Stimulated activated naive CD4-positive, alpha-beta T cell treated with Interleukin-2 at 50 U/mL for 16 hours (primary cell): ENCODE measurements around the gene NAALADL2.
"Not testable (repeated sequence)": the region's sequence is repeated elsewhere in the genome, so short reads cannot be mapped to it uniquely, and the experiment has no call there.

Experiments used
- DNase-seq: peaks from one replicate; lab custom pipeline; 2025; lab: John Stamatoyannopoulos, UW

The NAALADL2 gene

DNA sequence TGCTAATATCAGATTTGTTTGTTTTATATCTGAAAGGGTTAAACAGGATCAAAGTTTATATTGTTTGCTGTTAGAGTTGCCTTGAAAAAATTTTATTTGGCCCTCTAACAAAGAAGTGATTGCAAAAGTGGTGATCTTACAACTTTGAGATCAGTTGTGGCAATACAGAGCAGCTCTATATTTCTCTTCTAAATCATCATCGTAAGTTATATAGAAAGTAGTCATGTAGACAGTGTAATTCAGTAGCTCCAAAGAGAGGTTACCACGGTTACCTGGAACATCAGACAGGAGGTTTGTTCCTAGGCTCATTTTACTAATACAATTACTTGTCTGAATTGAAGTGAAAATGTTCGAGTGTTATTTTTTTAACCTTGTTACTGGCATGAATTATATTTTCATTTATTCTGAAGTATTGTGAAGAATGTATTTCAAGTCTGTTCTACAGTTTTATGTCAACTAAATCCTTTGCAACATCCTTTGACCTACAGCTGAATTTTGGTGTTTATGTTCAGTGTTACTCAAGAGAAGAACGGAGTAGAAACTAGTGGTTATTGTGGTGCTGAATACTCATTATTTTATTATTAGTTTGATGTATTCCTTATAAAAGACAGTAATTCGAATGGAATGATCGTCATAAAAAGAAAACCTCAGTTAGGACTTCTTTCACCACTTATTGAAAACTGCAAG lies 214.2 kb downstream of the NAALADL2 start:
- no peak for DNase-seq

DNA sequence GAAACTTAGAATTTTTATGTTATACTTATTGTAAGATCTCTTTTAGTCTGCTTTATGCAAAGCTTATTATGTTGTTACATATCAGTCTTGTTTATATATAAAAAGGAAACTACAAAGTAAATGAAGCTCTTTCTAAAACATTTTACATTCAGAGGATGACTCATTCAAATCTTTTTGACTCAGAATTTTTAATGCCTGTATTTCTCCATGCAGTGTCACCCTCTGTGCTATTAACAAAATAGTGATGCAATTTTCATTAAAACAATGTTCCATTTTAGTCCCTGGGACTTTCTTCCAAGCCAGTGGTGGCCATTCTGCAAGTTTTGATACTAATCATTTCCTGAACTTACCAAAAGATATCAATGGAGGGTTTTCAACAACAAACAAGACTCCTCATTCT lies 216.1 kb downstream of the NAALADL2 start:
- no peak for DNase-seq

DNA sequence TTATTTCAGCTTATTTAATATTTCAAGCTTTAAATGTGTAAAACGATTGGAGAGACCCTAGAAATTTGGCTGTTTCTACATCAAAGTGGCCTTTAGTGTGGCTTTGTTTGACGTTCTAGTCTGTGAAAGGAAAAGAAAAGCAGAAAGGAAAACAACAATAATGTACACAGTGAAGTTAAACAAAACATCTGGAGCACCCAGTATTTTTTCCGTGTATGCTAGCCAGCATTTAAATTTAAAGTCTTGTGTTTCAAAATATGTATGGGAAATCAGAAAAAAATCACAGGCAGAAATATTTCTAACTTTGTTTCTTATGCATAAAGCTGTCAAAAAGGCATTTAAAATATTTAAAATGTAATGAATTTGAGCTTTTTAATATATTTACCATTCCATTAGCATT lies 218.1 kb downstream of the NAALADL2 start:
- DNase-seq = no peak

DNA sequence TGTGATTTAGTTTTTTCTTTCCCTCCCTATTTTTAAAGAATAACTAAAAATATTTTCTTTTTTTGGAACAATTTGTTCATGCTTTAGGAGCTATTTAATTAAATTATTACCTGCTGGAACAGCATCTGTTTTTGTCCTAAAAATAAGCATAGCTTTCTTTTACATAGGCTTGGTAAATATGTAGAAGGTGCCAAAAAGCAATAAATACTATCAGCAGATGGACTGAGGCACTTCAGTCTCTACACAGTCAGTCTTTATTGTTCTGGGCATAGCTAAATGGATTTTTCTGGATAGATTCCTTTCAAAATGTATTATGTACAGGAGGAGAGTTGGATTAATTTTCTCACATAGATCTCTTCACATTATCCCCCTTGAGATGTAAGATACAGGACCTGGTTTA lies 223.5 kb downstream of the NAALADL2 start:
- DNase-seq = no peak

DNA sequence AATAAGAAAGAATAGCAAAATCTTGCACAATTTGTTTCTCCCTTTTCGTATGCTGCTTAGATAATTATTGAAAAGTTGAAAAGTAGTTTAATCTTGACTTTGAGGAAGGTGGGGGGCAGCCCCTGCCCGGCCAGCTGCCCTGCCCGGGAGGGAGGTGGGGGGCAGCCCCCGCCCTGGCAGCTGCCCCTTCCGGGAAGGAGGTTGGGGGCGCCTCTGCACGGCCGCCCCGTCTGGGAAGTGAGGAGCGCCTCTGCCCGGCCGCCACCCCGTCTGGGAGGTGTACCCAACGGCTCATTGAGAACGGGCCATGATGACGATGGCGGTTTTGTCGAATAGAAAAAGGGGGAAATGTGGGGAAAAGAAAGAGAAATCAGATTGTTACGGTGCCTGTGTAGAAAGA lies 228.0 kb downstream of the NAALADL2 start:
- DNase-seq = not testable (repeated sequence)

DNA sequence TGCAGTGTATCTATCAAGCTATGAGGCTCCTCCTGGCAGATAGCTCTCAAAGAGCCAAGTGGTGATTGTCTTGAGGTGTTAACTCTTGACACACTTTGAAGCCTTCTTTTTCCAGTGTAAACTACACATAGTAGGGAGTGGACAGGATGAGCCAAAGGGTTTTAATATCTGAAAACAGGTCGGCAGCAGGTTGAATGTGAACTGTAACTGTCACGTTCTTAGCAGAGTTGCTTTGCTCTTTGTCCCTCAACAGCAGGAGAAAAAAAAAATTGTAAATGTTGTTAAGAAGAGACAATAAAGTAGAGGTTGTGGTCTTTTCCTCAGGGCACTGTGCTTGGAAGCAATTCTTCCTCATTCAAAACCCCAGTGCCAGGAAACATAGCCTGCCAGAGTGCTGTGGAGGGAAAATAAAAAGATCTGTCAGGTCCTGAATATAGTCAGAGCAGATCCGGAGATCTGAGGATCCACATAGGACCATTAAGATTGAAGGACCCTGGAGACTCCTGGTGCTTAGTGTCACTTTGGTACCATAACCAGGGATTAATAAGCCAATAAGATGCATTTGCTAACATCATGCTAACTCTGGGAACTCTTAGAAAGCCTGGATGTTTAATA lies 229.7 kb downstream of the NAALADL2 start:
- DNase-seq = no peak

DNA sequence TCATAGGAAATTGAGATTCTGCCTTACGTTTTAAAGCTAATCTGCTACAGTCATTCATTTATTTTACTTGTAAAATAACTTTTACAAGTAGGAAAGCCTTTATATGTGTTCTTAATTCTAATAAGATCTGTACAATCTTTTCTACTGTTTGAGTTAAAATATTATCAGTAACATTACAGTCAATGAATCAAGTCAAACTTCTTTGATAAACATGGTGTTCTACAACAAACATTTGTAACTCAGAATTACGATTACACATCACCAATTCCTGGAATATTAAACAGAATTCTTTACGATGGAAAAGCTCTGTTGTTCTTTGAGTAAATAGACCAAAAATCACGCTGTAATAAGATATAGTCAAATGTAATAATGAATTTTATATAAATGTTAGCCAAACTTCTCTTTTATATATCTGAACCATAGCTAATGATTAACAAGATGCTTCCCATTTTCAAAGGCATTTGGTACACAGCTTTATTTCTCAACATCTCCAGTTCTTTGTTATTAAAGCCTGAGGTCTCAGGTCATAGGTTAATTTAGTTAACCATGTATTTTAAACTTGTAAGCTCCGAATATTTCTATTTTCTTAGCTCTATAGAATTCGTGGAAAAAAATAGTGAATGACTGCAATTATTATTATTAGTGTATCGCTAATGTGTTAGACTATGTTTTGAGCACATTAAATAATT lies 232.4 kb downstream of the NAALADL2 start:
- no peak for DNase-seq

DNA sequence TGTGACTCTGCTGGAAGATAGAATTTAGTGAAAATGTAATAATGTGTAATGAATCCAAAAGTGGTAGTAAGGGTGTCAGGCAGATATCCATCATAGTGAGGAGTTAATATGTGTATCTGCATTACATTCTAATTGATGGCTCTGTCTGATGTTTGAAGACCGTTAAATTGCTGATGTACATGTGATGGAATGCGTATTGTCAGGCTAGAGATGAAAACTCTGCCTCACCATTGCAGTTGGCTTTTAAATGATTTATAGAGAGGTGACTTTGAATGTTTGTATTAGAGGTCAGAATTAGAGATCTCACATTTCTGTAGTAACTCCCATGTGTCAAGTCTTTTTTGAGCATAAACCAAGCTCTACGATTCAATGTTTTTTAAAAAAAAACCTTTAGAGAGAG lies 234.6 kb downstream of the NAALADL2 start:
- no peak for DNase-seq

DNA sequence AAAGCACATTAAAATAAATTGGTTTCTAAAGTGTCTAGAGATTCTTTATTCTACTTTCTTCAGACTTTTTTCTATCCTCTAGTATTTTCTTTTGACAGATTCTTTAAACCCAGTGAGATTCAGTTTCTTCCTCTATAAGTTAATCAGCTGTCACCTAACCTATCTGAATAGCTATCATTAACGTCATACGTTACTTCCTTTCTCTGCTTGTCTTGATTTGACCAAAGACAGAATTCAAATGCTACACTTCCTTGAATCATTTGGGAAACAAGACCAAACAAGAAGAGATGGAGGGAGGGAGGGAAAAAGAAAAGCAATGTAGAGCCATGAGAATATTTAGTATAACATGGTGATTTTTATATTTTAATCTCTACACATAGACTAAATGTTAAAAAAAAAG lies 235.2 kb downstream of the NAALADL2 start:
- no peak for DNase-seq

DNA sequence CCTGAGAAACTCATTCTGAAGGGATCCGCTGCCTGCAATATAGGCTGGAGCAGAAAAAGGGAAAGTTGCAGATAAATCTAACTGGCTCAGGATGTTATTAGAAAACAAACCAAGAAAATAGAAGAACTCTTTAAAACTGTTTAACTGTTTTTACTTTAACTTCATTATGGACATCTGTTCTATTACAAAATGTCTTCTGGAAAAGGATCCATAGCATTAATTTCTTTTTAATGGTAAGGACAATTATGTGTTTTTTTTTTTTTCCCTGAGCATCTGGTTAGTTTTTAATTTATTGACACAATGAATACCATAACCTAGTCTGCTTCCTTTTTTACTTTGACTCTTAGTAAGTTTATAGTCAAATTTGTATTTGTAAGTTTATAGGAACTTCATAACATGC lies 239.5 kb downstream of the NAALADL2 start:
- no peak for DNase-seq

DNA sequence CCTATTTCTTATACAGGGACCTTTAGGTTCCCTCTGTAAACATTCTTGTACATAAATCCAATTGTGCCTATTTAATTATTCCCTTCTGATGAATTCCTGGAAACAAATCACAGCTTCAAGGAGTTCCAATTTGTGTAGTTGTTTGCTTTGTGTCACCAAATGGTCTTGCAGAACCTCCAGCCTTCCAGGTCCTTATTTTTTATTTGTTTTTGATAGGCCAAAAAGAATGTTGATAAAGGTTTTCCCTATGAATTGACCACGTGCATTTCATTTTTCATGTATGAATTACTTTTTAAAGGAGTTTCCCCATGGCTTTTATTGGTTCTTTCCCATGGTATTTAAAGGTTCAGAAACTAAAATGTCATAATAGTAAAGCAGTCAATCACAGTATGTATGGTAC lies 243.0 kb downstream of the NAALADL2 start:
- DNase-seq = no peak

DNA sequence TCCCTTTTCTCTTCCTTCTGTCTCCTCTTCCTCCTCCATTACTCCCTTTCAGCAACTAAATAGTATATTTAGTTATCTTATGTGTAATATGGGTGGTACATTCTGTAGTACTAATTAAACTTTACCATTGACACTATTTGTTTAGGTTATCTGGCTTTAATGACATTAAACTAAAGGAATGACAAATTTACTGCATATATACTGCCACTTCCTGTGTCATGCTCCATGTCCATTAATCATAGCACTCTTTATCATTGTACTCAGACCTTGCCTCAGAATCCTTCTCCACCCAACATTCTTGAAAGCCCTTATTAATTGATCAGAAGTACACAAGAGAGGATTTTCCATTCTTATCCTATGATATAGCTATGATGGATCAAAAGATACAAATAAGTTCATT lies 244.2 kb downstream of the NAALADL2 start:
- DNase-seq = no peak

DNA sequence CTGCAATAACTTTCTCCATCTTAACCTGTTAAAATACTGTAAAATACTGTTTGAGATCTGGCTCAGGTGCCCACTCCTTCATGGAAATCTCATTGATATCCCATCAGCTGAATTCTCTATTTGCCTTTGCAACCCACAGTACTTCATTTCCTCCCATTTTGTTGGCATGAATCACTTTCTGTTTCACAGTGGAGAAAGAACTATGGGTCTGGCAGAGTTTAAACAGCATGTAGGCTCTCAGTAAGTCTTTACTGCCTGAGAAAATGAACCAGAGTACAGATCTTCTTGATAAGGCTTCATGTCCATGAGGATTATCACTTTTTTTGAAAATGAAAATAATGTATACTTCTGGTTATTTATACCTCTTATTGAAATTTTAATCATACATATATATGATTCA lies 245.9 kb downstream of the NAALADL2 start:
- DNase-seq = no peak

DNA sequence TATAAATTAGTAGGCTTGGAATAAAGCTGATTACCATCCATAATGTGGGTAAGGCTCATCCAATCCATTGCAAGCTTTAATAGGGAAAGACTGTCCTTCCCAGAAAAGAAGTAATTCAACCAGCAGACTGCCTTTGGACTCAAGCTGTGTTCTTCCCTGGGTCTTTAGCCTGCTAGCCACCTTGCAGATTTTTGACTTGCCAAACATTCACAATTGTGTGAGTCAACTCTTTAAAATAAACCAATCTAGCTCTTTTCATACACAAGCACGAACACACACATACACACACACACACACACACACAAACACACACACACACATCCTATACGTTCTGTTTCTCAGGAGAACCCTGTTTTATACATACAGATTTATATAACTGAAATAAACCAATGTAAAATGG lies 248.1 kb downstream of the NAALADL2 start:
- no peak for DNase-seq

DNA sequence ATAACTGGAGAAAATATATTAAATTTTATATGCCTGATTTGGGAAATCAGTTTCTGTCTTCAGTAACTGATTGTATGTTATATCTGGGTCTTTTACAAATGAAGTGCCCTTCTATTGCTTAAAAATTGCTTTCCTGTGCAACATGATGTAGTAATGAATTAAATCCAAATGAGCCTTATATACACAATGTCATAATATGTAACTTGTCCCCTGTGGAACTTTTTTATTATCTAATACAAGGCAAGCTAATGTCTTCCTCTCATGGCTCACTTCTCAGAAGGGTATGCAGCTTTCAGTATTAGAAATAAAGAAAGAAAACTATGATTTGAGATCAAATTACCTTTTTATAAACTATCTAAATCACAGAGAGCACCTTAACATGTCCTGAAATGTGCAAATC lies 248.9 kb downstream of the NAALADL2 start:
- DNase-seq = no peak

DNA sequence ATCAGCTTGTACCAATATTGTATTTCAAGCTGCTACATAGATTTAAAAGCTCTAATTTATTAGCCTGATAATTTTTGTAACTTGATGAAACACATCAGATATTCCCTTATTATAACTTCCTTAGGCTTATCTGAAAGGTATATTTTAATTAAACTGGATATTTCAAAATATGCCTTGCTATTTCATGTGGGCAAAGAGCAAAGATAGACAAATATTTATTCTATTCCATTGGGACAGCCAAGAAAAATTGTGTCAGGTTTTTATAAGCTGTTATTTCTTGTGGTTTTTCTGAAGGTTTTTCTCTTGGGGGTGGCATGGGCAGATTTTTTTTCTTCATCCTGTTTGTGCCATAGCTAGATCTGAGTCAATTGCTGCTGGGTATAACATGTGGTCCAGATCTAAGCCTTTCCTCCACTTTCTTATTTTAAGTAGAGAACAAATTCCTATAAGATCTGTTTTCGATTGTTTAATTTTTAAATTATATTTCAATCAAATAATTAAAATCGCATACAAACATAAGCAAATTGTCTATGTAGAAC lies 249.5 kb downstream of the NAALADL2 start:
- DNase-seq = no peak

DNA sequence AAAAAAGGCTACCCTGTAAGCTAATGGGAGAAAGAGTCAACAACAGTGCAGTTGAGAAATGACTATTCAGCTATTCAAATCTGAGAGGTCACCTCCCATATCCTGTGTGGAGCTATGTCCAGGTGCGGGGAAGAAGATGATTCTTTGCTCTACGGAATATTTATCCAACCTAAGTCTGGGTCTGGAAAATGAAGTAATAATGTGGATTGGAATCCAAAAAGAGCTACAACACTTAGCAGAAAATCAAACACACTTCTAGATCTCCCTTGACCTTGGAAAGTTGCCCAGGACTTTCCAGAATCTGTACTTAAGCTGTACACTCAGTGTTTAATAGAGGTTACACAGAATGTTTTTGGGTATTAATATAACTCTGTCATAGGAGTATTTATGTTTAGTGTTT lies 251.9 kb downstream of the NAALADL2 start:
- DNase-seq = no peak

DNA sequence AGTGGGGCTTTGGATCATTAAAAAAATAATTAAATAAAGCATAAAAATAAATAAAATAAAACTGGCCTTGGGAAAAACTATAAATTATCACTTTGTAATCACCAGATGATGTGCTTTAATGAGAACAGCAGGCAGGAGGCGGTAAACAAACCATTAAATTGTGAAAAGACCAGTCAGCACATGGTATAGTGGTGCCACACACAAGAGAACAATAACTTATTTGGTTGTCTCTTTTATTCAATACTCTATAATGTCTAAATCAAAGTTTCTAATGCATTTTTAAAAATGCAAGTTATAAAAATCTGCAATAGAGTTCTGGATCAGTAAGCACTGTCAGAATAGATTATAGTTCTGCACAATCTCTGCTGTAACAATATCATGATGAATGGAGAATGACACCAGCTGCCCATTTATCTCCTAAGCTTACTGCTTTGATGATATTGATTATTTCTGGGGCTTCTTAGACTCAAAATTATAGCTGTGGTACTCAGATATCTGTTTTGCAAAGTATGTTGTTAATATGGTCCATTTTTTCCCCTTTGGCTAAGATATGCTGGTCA lies 259.3 kb downstream of the NAALADL2 start:
- no peak for DNase-seq

DNA sequence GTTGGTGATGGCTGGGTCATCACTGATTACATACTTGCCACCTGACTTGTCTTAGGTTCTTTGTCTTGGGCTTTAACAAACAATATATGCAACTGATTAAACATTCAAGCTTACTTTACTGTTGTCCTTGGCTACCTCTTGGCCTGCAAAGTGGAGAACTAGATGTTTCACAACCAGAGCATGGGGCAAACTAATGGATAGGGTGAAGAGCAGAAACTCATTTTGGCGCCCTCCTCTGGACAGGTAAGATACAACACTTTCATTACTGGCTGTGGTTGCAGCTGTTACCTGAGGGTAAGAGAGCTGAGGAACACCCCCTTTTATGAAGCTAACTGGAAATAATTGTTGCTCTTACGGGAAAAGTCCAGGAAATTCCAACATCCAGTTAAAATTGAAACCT lies 262.1 kb downstream of the NAALADL2 start:
- no peak for DNase-seq

DNA sequence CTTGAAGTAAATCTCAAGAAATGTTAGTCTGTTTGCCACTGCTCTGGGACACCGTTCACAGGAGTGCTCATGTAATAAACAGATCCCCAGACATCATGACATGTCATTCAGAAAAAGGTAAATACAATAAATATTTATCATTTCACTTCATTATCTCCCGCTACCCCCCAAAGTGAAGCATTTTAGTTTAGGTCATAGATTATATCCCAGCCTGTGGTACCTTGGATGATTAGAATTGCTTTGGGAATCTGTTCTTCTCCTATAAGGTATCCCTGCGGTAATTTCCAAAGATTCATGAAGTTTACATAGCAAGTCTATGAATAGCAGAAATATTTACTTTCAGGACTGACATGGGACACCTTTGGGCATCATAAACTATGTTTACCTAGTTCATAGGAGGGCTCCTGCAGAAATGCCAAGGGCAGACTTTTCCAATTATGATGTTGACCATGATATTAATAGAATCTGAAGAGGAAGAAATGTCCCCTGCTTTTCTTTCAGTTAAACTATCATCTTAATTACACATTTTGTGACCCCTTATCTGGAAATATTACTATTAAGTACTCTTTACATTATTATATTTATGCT lies 268.0 kb downstream of the NAALADL2 start:
- no peak for DNase-seq

DNA sequence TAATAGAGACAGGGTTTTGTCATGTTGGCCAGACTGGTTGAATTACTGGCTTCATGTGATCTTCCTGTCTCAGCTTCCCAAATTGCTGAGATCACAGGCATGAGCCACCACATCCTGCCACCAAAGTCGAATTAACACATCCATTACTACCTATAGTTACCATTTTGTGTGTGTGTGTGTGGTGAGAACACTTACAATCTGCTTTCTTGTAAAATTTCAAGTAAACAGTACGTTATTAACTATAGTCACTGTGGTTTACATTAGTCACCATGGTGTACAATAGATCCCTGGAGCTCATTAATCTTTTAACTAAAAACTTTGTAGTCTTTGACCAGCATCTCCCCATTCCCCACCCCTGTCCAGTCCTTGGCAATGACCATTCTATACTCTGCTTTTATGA lies 270.0 kb downstream of the NAALADL2 start:
- no peak for DNase-seq

DNA sequence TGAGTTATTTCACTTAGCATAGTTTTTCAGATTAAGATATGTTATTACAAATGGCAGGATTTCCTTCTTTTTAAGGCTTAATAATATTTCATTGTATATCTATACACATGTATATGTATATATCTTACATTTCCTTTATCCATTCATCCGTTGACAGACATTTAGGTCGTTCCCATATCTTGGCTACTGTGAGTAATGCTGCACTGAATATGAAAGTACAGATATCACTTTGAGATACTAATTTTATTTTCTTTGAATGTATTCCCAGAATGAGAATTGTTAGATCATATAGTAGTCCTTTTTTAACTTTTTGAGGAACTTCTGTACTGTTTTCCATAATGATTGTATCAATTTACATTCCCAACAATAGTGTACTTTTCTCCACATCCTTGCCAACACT lies 270.4 kb downstream of the NAALADL2 start:
- DNase-seq = no peak

DNA sequence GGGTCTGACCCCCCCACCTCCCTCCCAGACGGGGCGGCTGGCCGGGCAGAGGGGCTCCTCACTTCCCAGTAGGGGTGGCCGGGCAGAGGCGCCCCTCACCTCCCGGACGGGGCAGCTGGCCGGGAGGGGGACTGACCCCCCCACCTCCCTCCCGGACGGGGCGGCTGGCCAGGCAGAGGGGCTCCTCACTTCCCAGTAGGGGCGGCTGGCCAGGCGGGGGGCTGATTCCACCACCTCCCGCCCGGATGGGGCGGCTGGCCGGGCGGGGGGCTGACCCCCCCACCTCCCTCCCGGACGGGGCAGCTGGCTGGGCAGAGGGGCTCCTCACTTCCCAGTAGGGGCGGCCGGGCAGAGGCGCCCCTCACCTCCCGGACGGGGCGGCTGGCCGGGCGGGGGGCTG lies 272.7 kb downstream of the NAALADL2 start:
- not testable (repeated sequence) for DNase-seq
